ENCODE results near the gene SCN2B. TPM values are rescaled to one million over a fixed set of nuclear protein-coding genes. Genes with fewer than 3 reads are reported as not detected.

Gene SCN2B
- total RNA-seq, 1 experiment from 2014 or later: not detected

- peak overlapping the region; percentile 1; the same call in 1 of the 2 replicates for H2AFZ ChIP-seq (ENCODE audit: low read length)
- no peaks in the 10 kb centered on the region for H3K36me3 ChIP-seq (ENCODE audit: insufficient read depth, low read length)
- no peaks in the 10 kb centered on the region for H3K9me3 ChIP-seq (ENCODE audit: low read length)
- peak overlapping the region; percentile 74 for H3K4me2 ChIP-seq (ENCODE audit: low read depth, low read length, poor library complexity, severe bottlenecking)
- H4K20me1 ChIP-seq (ENCODE audit: insufficient read depth, low read depth, low read length): no peaks in the 10 kb centered on the region
- H3K4me3 ChIP-seq (ENCODE audit: low read length): no peak overlapping the region; the same call in 1 of the 2 replicates
- DNase-seq: no peak
- no peak overlapping the region for H3K27ac ChIP-seq (ENCODE audit: low read length)
- peak overlapping the region; percentile 66 for H3K9ac ChIP-seq (ENCODE audit: low read length)
- no peaks in the 10 kb centered on the region for H3K27me3 ChIP-seq (ENCODE audit: low read length)
- H3K79me2 ChIP-seq (ENCODE audit: low read length): no peaks in the 10 kb centered on the region
- H3K9me2 ChIP-seq (replicated peaks; ENCODE audit: insufficient read depth, low read length): no peaks in the 10 kb centered on the region
- H3K4me1 ChIP-seq (ENCODE audit: low read length): peaks cover 27% of the 10 kb centered on the region
Observed at GRCh38 chr11:118175031-118175992, 1.1 kb downstream of the SCN2B start.

DNA sequence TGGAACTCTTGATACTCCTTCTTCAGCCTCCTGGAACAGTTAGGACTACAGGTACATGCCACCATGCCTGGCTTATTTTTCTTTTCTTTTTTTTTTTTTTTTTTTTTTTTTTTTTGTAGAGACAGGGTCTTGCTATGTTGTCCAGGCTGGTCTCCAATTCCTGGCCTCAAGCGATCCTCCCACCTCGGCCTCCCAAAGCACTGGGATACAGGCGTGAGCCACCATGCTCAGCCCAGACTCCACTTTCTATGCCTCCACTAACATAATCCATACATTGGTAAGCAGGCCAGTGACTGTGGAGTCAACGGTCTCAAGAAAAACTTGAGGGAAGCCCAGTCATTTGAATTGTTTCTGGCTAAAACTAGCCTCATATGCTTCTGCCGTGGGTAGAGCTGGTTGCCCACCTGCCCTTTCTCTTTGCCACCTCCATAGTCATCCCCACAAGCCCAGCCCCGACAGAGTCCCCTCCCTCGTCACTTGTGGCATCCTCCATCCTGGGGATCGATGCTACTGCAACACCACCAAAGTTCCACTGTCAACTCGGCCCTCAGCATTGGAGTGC lies 2.4 kb downstream of the SCN2B start:
- no peaks in the 10 kb centered on the region for H3K79me2 ChIP-seq (ENCODE audit: low read length)
- no peak overlapping the region for H3K4me2 ChIP-seq (ENCODE audit: low read depth, low read length, poor library complexity, severe bottlenecking)
- no peak for DNase-seq
- no peak overlapping the region for H3K4me3 ChIP-seq (ENCODE audit: low read length)
- no peaks in the 10 kb centered on the region for H3K9me3 ChIP-seq (ENCODE audit: low read length)
- no peak overlapping the region for H2AFZ ChIP-seq (ENCODE audit: low read length)
- H3K9ac ChIP-seq (ENCODE audit: low read length): no peak overlapping the region
- no peak overlapping the region for H3K27ac ChIP-seq (ENCODE audit: low read length)
- no peaks in the 10 kb centered on the region for H3K27me3 ChIP-seq (ENCODE audit: low read length)
- H3K9me2 ChIP-seq (replicated peaks; ENCODE audit: insufficient read depth, low read length): no peaks in the 10 kb centered on the region
- H3K4me1 ChIP-seq (ENCODE audit: low read length): peaks cover 20% of the 10 kb centered on the region
- H3K36me3 ChIP-seq (ENCODE audit: insufficient read depth, low read length): no peaks in the 10 kb centered on the region
- no peaks in the 10 kb centered on the region for H4K20me1 ChIP-seq (ENCODE audit: insufficient read depth, low read depth, low read length)

DNA sequence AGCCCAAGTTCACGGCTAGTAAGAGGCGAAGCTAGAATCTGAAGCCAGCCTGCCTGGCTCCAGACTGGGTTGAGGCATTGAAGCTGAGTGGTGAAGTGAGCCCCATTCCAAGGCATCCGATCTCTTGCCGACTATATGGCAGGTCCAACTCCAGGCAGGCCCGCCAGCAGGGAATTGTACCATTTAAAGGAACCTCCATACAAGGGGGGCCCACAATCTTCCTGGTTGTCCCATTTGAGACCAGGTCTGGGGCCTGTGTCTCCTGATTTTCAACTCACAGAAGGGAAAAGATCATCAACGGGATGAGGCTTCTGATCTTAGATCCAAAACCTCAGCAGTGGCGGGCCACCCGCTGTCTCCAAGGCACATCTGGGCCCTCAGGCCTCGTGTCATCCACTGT lies 4.1 kb downstream of the SCN2B start:
- no peak overlapping the region for H3K4me2 ChIP-seq (ENCODE audit: low read depth, low read length, poor library complexity, severe bottlenecking)
- H3K79me2 ChIP-seq (ENCODE audit: low read length): no peaks in the 10 kb centered on the region
- no peak for DNase-seq
- peaks cover 20% of the 10 kb centered on the region for H3K4me1 ChIP-seq (ENCODE audit: low read length)
- H2AFZ ChIP-seq (ENCODE audit: low read length): no peak overlapping the region
- H3K36me3 ChIP-seq (ENCODE audit: insufficient read depth, low read length): no peaks in the 10 kb centered on the region
- H3K9me2 ChIP-seq (replicated peaks; ENCODE audit: insufficient read depth, low read length): no peaks in the 10 kb centered on the region
- H3K27me3 ChIP-seq (ENCODE audit: low read length): no peaks in the 10 kb centered on the region
- no peak overlapping the region for H3K27ac ChIP-seq (ENCODE audit: low read length)
- no peak overlapping the region for H3K4me3 ChIP-seq (ENCODE audit: low read length)
- H3K9ac ChIP-seq (ENCODE audit: low read length): no peak overlapping the region
- H3K9me3 ChIP-seq (ENCODE audit: low read length): no peaks in the 10 kb centered on the region
- no peaks in the 10 kb centered on the region for H4K20me1 ChIP-seq (ENCODE audit: insufficient read depth, low read depth, low read length)

- H3K4me3 ChIP-seq (ENCODE audit: low read length): no peak overlapping the region
- DNase-seq: peak; percentile 80
- H3K4me2 ChIP-seq (ENCODE audit: low read depth, low read length, poor library complexity, severe bottlenecking): no peak overlapping the region
- H3K9ac ChIP-seq (ENCODE audit: low read length): no peak overlapping the region
- H3K9me3 ChIP-seq (ENCODE audit: low read length): no peaks in the 10 kb centered on the region
- H3K79me2 ChIP-seq (ENCODE audit: low read length): no peaks in the 10 kb centered on the region
- no peaks in the 10 kb centered on the region for H4K20me1 ChIP-seq (ENCODE audit: insufficient read depth, low read depth, low read length)
- H2AFZ ChIP-seq (ENCODE audit: low read length): no peak overlapping the region
- no peaks in the 10 kb centered on the region for H3K9me2 ChIP-seq (replicated peaks; ENCODE audit: insufficient read depth, low read length)
- H3K4me1 ChIP-seq (ENCODE audit: low read length): peaks cover 19% of the 10 kb centered on the region
- no peak overlapping the region for H3K27ac ChIP-seq (ENCODE audit: low read length)
- no peaks in the 10 kb centered on the region for H3K27me3 ChIP-seq (ENCODE audit: low read length)
- H3K36me3 ChIP-seq (ENCODE audit: insufficient read depth, low read length): no peaks in the 10 kb centered on the region
Observed at GRCh38 chr11:118171269-118172062, 5.0 kb downstream of the SCN2B start.

- H2AFZ ChIP-seq (ENCODE audit: low read length): no peak overlapping the region
- H3K9me2 ChIP-seq (replicated peaks; ENCODE audit: insufficient read depth, low read length): no peaks in the 10 kb centered on the region
- H4K20me1 ChIP-seq (ENCODE audit: insufficient read depth, low read depth, low read length): no peaks in the 10 kb centered on the region
- H3K9me3 ChIP-seq (ENCODE audit: low read length): no peaks in the 10 kb centered on the region
- H3K27ac ChIP-seq (ENCODE audit: low read length): no peak overlapping the region
- no peaks in the 10 kb centered on the region for H3K27me3 ChIP-seq (ENCODE audit: low read length)
- no peaks in the 10 kb centered on the region for H3K36me3 ChIP-seq (ENCODE audit: insufficient read depth, low read length)
- no peak overlapping the region for H3K4me2 ChIP-seq (ENCODE audit: low read depth, low read length, poor library complexity, severe bottlenecking)
- no peaks in the 10 kb centered on the region for H3K79me2 ChIP-seq (ENCODE audit: low read length)
- peaks cover 13% of the 10 kb centered on the region for H3K4me1 ChIP-seq (ENCODE audit: low read length)
- no peak for DNase-seq
- H3K4me3 ChIP-seq (ENCODE audit: low read length): no peak overlapping the region
- H3K9ac ChIP-seq (ENCODE audit: low read length): no peak overlapping the region
Observed at GRCh38 chr11:118170882-118171268, 5.6 kb downstream of the SCN2B start.

GRCh38 chr11:118170231-118170630 lies 6.2 kb downstream of the SCN2B start:
- Histone ChIP-seq H4K20me1 (ENCODE audit: insufficient read depth, low read depth, low read length) (no peaks in the 10 kb centered on the region), H3K9ac (ENCODE audit: low read length) (no peak overlapping the region)

DNA sequence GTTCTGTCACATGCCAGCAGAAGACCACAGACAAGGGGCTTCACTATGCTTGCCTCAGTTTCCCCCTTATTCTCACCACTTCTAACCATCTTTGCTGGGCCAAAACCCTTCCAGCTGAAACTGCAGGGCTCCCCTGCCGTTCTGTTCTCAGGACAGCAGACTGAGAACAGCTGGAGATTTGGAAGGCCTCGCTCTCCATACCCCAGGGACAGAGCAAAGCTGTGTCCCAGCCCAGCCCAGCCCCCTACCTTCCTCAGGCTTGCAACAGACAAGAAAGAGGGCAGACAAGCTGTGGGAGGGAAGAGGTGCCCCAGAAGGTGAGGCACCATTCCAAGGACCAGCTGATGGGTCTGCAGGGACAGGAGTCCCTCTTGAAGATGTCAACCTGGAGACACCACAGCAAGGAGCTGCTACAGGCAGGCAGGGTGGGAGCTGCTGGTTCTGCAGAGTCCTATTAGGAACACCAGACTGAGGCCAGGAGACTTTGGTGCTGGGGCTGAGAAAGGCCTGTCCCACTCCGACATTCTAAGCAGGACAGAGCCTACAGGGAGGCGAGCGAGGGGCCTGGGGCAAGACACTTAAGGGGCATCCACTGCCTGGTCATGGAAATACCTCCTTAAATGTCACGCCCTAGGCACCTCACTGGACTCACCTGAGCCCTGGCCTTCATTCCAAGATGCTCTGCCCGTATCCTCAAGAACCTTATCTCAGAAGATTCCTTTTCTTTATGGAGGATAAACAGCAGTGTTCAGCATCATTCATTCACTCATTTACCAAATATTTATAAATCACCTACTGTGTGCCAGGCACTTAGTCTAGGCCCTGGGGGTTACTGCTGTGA lies 6.9 kb downstream of the SCN2B start:
- Histone ChIP-seq H3K9me2 (replicated peaks; ENCODE audit: insufficient read depth, low read length) (no peaks in the 10 kb centered on the region), H3K27me3 (ENCODE audit: low read length) (no peaks in the 10 kb centered on the region), H3K4me2 (ENCODE audit: low read depth, low read length, poor library complexity, severe bottlenecking) (no peak overlapping the region), H3K79me2 (ENCODE audit: low read length) (no peaks in the 10 kb centered on the region), H3K4me1 (ENCODE audit: low read length) (no peaks in the 10 kb centered on the region), H3K36me3 (ENCODE audit: insufficient read depth, low read length) (no peaks in the 10 kb centered on the region), H3K9ac (ENCODE audit: low read length) (no peak overlapping the region), H4K20me1 (ENCODE audit: insufficient read depth, low read depth, low read length) (no peaks in the 10 kb centered on the region), H2AFZ (ENCODE audit: low read length) (no peak overlapping the region), H3K9me3 (ENCODE audit: low read length) (no peaks in the 10 kb centered on the region), H3K27ac (ENCODE audit: low read length) (no peak overlapping the region), H3K4me3 (ENCODE audit: low read length) (no peak overlapping the region)
- no peak for DNase-seq

More at GRCh38 chr11:118170231-118170630, 6.2 kb downstream of the SCN2B start:
- H3K27me3 ChIP-seq (ENCODE audit: low read length): no peaks in the 10 kb centered on the region
- no peak overlapping the region for H3K4me3 ChIP-seq (ENCODE audit: low read length)
- no peaks in the 10 kb centered on the region for H3K9me3 ChIP-seq (ENCODE audit: low read length)
- H3K79me2 ChIP-seq (ENCODE audit: low read length): no peaks in the 10 kb centered on the region
- H2AFZ ChIP-seq (ENCODE audit: low read length): no peak overlapping the region
- peaks cover 7% of the 10 kb centered on the region for H3K4me1 ChIP-seq (ENCODE audit: low read length)
- no peaks in the 10 kb centered on the region for H3K9me2 ChIP-seq (replicated peaks; ENCODE audit: insufficient read depth, low read length)
- no peak for DNase-seq
- H3K36me3 ChIP-seq (ENCODE audit: insufficient read depth, low read length): no peaks in the 10 kb centered on the region
- H3K4me2 ChIP-seq (ENCODE audit: low read depth, low read length, poor library complexity, severe bottlenecking): no peak overlapping the region
- H3K27ac ChIP-seq (ENCODE audit: low read length): no peak overlapping the region
